GM19023 (cell line): ENCODE data around the gene DLG5.

Source experiments
- ATAC-seq: cut with Tn5 transposase; IDR thresholded peaks from one replicate; pipeline ENCODE4 v1.9.1; 2021; ENCODE audit warnings: mild to moderate bottlenecking, moderate library complexity; ENCODE audit not compliant: unreplicated experiment

The DLG5 gene

DNA sequence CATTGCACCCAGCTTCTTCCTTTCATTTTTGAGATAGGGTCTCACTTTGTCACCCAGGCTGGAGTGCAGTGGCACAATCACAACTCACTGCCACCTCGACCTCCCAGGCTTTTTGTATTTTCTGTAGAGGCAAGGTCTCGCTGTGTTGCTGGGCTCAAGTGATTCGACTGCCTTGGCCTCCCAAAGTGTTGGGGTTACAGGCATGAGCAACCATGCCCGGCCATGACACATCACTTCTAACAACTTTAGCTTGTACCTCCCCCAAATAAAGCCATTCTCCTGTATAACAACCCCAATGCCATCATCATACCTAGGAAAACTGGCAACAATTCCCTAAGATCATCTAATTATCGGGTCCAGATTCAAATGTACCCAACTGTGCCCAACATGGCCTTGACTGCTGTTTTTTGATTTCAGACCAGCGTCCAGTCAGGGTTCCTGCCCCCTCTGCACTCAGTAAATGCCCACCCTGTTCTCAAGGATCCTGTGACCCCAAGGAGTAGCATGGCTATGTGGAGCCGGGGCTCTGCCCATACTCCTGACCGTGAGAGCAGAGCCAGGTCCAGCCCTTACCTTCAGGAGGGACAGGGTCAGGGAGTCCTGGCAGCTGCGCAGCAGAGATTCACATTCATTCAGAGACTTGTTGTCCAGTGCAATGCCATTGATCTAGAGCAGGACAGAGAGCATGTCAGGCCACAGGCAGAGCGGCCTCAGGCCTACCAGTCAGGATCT, 102.6 kb downstream of the DLG5 start:
- no peak for ATAC-seq

DNA sequence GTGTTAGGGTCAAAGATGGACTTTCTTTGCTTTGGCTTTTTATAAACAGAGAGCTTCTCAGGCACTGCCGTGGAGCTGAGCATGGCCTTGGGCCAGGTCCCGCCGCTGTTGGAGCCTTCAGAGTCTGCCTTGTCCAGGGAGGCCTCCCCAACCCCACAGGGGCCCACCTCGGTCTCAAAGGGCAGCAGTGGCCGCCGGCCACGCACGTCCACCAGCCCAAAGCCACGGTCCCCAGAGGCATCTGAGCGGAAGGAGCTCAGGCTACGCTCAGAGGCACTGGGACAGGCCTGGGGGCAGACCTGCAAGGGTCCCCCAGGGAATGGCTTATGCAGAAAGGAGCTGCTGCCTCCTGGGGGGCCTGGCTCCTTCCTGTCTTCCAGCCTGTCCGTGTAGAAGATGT, 105.0 kb downstream of the DLG5 start:
- ATAC-seq = no peak

- ATAC-seq = no peak
Observed at GRCh38 chr10:77821036-77821435, 105.5 kb downstream of the DLG5 start.

DNA sequence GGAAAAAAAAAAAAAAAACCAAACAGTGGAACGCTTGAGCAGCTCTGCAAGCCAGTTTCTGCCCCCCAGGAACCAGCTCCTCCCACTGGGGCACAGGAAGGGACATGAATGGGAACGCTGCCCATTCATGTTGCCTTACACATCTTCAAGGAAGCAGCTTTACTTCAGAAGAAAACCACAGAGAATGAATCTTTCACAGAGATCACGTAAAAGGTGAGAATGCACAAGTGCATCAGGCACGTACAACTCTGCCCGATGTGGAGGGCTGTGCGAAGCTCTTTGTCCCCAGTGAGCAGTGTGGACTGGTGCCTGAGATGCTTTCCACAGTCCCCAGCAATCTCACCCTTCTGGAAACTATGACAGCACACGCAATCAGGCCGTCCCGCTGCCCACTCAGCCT, 106.2 kb downstream of the DLG5 start:
- ATAC-seq = no peak

DNA sequence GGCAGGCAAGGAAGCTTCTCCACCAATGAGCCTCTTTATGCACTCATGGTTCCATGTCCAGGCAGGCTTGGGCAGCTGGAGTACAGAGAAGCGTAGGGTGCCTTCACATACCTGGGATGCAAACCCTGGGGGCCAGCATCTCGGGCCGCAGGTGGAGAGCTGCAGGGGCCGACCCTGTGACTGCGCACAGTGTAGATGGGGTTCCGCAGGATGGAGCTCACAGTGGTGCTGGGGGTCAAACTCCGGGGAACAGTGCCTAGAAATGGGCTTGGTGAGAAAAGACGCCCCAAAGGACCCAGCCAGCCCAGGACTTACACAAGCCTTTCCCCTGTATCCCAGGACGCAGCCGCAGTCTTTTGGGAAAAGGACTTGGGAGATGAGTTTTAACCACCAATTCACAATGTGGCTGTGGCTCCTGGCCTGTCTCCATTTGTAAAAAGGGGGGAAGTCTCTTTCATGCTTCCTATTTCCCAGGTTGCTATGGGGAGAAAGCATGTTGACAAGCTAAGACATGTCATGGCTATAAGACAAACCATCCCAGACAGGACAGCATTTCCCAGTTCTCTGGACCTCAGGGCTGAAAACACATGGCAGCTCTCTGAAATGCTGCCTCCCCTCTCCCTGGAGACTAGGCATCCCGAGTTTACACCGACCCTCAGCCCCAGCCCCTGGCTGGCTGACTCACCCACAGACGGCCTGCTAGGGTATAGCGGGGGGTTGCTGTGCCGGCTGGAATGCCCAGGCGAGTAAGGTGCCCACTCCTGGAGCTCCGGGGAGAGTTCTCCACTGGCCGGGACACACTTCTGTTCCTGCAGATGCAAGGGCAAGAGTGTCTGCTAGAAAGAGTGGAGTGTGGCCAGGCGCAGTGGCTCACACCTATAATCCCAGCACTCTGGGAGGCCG, 107.1 kb downstream of the DLG5 start:
- ATAC-seq = no peak

GRCh38 chr10:77818378-77818777, 108.2 kb downstream of the DLG5 start:
- ATAC-seq = no peak

- no peak for ATAC-seq
Observed at GRCh38 chr10:77817541-77817940, 109.0 kb downstream of the DLG5 start.

- ATAC-seq = no peak
Observed at GRCh38 chr10:77816311-77816710, 110.2 kb downstream of the DLG5 start.

GRCh38 chr10:77812741-77813140, 113.8 kb downstream of the DLG5 start:
- no peak for ATAC-seq

DNA sequence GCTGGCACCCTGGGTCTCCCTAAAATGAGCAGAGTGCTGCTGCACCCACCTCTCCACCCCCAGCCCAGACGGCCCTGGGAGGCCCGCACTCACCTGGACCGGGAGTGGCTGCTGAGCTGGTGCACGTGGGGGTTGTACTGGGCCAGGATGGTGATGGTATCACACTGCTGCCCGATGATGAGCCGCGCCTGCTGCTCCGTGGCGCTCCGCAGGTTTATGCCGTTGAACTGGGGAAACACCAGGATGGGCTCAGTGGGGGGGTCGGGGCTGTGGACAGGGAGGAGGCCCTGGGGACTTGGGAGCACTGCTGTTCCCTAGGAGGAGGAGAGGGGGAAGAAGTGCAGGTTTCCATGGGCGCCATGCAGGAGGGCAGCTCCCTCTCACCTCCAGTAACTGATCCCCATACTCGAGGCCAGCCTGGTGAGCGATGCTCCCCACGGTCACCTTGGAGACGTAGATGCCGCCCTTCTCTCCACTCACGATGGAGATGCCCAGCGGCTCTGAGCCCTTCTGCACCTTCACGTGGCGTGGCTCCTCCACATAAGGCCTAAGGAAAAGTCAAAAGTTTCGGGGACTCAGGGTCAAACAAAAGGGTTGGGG, 114.6 kb downstream of the DLG5 start:
- no peak for ATAC-seq

DNA sequence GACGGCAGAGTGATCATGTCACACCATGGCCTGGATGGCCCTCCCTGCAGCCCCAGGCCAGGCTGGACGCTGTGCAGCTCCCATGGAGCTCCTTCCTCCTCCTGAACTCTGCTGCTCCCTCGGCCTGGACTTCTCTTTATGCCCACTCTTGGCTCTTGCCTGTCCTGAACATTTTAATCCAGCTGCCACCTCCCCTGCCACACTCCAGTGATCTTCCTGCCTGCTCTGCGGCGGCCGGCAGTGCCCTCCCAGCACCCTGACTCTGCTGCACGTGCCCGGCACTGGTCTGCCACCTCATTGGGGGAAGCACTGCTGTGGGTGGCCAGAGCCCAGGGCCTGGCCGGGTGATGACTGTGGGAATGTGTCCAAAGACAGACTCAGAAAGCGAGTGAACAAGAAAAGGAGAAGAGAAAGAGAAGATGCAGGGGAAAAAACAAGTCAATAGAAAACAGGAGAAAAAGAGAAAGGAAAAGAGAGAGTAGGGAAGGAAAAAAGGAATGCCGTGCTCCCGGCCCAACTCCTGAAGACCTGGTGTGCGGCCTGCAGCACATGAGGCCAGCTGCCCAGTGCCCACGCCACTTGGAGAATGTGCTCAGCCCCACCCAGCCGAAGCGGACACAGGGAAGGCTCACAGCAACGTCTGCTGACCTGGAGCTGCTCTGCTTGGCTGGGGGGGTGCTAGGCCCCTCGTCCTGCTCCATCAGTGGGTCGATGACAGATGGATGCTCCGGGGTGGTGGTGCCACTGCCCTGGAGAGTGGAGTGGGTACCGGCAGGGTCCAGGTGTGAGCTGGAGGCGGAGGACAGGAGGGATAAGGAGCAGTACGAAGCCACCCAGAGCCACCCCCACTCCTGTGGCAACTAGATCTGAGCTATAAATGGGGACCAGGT, 115.9 kb downstream of the DLG5 start:
- no peak for ATAC-seq

DNA sequence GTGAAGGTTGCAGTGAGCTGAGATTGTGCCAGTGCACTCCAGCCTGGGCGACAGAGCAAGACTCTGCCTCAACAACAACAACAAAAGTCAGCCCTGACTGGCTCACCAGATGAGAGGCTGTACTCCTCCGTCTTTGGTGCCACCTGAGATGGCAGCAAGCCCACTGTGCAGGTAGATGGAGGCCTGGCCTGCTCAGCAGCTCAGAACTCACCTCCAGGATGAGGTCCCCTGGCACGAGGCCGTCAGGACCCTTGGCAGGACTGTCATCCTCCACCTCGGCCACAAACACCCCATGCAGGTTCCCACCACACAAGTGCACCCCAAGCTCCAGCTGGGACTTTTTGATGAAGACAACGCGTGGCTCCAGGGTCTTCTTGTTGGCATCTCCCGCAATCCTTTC, 117.2 kb downstream of the DLG5 start:
- ATAC-seq = no peak

- no peak for ATAC-seq
Observed at GRCh38 chr10:77807706-77808105, 118.8 kb downstream of the DLG5 start.

GRCh38 chr10:77806511-77807157, 119.9 kb downstream of the DLG5 start:
- no peak for ATAC-seq

- ATAC-seq = no peak
Observed at GRCh38 chr10:77805676-77806075, 120.9 kb downstream of the DLG5 start.

- no peak for ATAC-seq
Observed at GRCh38 chr10:77804371-77804770, 122.2 kb downstream of the DLG5 start.

DNA sequence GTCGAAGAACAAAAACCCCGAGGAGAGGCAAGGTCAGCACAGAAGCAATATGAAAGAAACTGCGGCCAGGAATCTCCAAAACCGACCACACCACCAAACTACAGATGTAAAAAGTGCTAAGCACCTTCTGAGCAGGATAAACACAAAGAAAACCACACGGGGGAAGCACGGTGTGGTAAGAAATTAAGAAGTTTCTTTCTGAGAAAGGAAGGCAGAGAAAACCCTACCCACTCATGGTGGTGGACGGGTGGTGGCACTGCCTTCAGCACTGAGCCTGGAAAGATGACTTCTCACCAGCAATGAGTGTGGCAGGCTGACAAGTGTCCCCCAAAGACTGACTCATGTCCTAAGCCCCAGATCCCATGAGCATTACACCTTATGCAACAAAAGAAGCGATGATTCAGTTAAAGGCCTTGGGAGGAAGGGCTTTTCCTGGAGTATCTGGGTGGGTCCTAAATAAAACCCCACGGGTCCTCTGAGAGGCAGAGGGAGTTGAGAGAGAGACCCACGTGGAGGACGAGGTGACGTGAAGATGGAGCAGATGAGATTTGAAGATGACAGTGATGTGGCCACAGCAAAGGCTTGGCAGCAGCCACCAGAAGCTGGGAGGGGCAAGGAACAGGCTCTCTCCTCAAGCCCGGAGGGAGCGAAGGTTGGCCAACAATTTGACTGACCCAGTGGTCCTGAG, 124.9 kb downstream of the DLG5 start:
- ATAC-seq = peak; percentile 83

- no peak for ATAC-seq
Observed at GRCh38 chr10:77800738-77801266, 125.8 kb downstream of the DLG5 start.

- ATAC-seq = no peak
Observed at GRCh38 chr10:77800320-77800719, 126.2 kb downstream of the DLG5 start.
